NB4 (cell line): ENCODE data around the gene GDNF.

Experiments used
- CTCF ChIP-seq: IDR thresholded peaks from one replicate; pipeline ENCODE4 v1.5.1; 2012; ENCODE audit warnings: low read depth, low read length
- MAX ChIP-seq: IDR thresholded peaks from 2 replicates; pipeline ENCODE4 v1.6.1; 2011; ENCODE audit warnings: low read depth, low read length
- MYC ChIP-seq: IDR thresholded peaks from 2 replicates; pipeline ENCODE4 v1.6.1; 2011; ENCODE audit warnings: low read depth, low read length
- POLR2A ChIP-seq: IDR thresholded peaks from 2 replicates; pipeline ENCODE4 v1.6.1; 2011; ENCODE audit warnings: mild to moderate bottlenecking; ENCODE audit not compliant: insufficient read length; ENCODE audit errors: extremely low read depth

DNA sequence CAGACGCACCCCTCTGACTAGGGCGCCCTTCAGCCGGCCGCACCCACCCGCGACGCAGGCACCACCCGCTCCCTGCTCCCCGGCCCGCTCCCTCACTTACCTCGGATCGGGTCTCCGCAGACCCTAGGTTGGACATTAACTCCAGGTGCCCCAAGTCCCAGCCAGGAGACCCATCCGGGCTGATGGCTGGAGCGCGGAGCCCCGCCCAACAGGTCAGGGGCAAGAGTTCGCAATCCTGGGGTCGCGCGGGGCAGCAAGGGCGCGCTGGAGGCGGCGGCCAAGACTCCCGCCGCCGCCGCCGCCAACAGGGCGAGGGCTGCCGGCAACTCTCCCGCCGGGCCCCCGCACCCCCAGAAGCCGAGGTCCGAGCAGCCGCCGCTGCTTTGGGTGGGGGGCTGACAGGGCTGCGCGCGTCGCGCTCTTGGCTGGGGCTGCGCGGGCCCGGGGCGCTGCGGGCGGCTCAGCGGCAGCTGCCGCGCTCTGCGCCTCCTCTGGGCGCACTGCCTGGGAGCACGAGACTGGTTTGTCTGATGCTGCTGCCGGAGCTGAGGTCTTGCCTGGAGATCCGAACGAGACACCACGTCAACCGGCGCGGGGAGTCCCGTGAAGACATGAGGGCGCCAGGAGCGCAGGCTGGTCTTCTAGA is at the start of gene GDNF:
- TF ChIP-seq CTCF (no peak), MYC (no peak), POLR2A (no peak), MAX (no peak)
